Prostate gland (tissue), 2 donors: ENCODE measurements around the gene HTR3D.

Experiments
- CTCF ChIP-seq, 4 experiments: fragments of 200-600 bp in 2 of 4; fragments of 450-650 bp in 2 of 4; sonication (generic) in 2 of 4; IDR thresholded peaks; 1 replicate in 3 of 4; 2 replicates in 1 of 4; pipeline ENCODE4 v1.5.1; 2016 to 2019; ENCODE audit warnings: antibody characterized with exemption in 4 of 4, mild to moderate bottlenecking in 2 of 4, moderate library complexity in 2 of 4
- POLR2A ChIP-seq: fragments of 450-650 bp; IDR thresholded peaks from one replicate; pipeline ENCODE4 v1.6.1; 2016; ENCODE audit warnings: antibody characterized with exemption, mild to moderate bottlenecking

DNA sequence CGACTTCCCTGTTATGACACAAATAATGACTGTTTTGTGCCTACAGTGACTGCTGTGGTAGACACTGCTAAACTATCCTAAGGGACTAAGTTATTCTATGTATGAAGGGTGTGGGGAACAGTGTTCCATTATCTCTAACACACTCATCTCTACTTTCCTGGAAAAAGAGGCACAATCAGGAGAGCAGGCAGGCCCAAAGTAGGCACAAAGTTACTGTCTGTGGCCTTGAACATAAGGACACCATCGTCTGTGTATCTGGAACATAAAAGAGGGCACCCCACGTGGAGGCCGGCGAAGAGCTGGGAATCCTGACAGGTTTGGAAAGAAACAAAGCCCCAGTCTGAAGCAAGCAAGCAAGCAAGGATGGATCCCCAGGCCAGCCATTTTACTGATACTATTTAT is 15.4 kb upstream of the HTR3D start:
- TF ChIP-seq CTCF (IDR thresholded peaks at IDR 0.05) (no peak), POLR2A (no peak)
